ENCODE measurements around the gene PITX1.

PITX1 gene

GRCh38 chr5:135041726-135042125 lies 7.7 kb upstream of the PITX1 start:
- no peak for DNase-seq (ENCODE audit: low read depth)

- no peak for DNase-seq (ENCODE audit: low read depth)
These were observed 7.1 kb upstream of the PITX1 start for GRCh38 chr5:135041145-135041587.

- no peak for DNase-seq (ENCODE audit: low read depth)
These were observed 6.5 kb upstream of the PITX1 start for GRCh38 chr5:135040333-135041144.

DNA sequence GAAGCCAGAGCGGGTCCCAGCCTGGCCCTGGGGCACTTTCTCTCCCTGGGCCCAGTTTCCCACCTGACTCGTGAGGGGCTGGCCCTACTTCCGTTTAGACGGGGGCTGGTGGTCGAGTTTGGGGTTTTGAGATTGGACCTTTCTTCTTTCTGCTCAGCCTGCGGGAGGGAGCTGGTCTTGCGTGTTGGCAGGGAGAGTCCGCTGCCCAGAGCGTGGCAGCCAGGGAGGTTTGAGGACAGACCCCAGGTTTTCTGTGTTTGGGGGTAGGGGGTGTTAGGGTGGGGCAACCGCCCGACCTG lies 6.0 kb upstream of the PITX1 start:
- no peak for DNase-seq (ENCODE audit: low read depth)

- DNase-seq (ENCODE audit: low read depth): no peak
These were observed 5.4 kb upstream of the PITX1 start for GRCh38 chr5:135039271-135040033.

DNA sequence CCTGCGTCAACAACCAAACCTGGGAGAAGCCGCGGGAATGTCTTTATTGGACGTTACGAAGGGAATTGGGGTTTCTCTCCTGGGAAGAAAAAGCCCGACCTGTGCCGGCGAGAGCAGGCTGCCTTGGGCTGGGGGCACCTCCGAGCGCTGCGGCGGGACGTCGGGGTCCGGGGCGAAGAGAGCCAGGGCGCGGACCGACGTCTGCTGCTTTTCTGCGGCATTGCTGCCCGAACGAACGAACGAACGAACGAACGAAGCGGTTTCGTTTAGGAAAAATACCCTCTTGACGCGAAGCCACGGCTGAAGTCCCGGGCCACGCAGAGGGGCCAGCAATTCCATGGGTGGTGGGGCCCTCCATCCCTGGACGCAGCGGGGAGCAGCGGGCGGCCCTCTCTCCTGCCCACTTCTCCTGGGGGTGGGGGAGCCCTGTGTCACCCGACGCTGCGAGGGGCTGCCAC lies 4.8 kb upstream of the PITX1 start:
- DNase-seq (ENCODE audit: low read depth): no peak

GRCh38 chr5:135038205-135038812 lies 4.3 kb upstream of the PITX1 start:
- DNase-seq (ENCODE audit: low read depth): no peak

GRCh38 chr5:135037519-135038204 lies 3.6 kb upstream of the PITX1 start:
- DNase-seq (ENCODE audit: low read depth): no peak

- DNase-seq (ENCODE audit: low read depth): no peak
These were observed 2.4 kb upstream of the PITX1 start for GRCh38 chr5:135036405-135036804.

DNA sequence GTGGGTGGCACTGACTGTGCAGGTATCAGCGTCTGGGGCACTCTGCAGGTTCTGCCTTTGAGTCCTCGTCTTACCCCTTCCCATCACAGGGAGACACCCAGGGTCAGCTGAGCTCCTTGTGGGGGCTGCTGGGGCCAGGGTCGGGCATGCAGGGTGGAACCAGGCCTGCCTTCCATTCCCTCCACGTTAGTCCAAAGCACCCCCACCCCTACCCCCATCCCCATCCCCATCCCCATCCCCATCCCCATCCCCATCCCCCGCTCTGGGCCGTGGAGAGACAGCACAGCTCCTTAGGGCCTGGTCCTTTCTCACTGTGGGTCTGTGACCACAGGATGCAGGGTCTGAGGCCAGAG lies 1.6 kb upstream of the PITX1 start:
- DNase-seq (ENCODE audit: low read depth): no peak

DNA sequence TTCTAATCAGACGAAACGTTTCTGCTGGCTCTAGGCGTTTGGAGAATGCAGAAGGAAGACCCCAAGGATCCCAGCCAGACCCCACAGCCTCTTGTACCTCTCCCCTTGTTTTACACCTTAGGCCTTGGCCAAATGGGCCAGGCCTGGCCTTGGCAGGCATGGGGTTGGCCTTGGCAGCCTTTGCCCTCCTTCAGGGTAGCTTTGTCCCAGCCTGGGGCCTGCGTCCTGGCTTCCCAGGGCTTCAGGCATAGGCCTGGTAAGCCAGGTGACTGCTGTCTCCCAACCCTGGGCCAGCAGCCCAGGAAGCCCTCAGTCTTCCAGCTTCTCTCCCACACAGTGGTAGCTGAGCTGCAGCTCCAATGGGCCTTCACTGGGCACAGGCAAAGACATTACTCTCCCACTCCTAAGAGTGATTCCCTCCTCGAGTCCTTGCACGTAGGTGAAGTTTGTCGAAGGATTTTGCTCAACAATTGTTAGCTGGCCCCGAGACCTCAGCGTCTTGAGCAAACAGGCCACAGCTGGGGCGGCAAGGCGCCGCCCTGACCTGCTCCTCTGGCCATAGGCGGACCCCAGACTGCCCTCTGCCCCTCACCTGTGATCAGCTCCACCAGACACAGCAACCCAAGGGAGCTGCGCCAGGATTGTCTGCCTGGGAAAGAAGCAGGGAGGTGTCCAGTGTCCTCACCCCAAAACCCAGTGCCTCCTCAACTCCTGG lies 1.1 kb upstream of the PITX1 start:
- no peak for DNase-seq (ENCODE audit: low read depth)

DNA sequence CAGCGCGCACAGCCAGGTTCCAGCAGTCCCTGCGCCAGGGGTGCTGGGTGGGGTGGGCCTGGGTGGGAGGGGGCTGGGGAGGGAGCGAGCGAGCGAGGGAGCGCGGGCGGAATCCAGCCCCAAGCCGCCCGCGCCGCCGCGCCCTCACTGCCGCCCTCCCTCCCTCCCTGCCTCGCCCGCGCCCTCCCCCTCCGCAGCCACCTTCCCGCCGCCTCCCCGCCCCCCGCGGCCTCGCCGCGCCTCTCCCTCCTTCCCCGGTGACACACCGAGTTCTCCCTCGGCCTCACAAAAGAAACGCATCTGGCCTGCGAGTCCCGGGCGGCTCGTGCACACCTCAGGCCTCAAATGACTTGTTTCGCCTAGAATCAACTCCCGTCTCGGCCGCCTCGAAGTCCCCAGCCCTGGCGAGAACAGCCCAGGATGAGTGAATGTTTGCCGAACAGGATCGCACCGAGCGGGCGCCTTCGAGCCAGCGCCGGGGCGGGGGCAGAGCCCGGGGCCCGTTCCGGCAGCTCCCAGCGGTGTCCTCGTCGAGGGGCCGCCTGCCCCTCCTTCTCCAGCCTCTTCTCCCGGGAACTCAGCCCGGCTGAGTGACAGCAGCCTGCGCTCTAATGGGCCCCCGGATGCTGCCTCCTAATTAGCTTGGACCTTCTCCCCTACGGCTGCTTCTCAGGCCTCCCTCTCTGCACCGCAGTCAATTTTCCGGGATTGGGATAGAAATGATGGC lies 371 bp upstream of the PITX1 start:
- peak; percentile 7 for DNase-seq (ENCODE audit: low read depth)

DNA sequence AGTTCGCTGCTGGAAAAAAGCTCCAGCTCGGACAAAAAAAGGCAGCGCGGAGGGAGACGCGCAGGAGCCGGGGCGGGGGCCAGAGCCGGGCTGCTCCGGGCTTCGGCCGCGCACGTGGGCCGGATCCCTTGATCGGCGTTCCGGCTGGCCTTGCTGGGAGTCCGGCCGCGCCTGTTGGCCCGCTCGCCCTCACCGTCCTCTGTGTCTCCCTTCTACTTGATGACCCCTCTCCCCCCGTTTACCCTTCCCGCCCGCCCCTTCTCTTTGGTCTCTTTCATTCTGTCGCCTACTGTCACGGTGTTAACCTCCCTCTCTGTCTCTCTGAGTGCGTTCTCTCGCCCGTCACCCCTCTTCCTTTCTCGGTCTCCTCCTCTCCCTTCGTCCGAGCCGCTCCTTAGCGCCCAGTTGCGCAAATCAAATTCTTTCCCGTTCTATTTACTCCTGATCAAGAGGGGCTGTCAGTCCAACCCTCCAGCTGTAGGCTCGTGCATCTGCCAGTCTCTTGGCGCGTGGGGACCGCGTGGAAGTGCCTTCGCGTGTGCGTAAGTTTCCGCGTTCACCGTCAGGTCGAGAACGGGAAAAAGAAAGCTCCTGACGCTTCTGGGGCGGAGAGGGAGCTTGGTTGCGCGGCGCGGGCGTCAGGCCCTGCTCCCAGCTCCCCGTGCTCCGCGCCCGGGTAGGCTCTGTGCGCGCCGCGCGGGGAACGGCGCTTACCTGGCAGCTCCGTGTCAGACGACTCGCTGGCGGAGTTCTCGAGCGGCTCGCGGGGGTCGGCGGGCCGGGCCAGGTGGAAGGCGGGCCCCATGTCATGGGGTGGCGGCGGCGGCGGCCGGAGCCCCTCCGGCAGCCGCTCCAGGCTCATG lies 798 bp downstream of the PITX1 start:
- DNase-seq (ENCODE audit: low read depth): no peak

DNA sequence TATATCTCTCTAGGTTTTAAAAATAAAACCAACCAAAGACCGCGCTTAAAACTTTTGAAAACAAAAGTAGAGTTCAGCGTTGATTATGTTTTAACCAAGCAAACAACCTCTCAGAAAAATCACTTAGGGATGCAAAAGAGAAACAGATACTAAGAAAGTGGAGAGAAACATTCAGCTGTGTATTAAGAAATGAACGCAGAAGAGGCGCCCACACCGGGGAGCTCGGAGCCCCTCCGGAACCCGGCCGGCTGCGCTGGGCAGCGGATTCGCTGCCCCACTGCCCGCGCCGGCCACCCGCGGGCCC lies 1.4 kb downstream of the PITX1 start:
- DNase-seq (ENCODE audit: low read depth): no peak

GRCh38 chr5:135031813-135032694 lies 2.0 kb downstream of the PITX1 start:
- DNase-seq (ENCODE audit: low read depth): no peak

DNA sequence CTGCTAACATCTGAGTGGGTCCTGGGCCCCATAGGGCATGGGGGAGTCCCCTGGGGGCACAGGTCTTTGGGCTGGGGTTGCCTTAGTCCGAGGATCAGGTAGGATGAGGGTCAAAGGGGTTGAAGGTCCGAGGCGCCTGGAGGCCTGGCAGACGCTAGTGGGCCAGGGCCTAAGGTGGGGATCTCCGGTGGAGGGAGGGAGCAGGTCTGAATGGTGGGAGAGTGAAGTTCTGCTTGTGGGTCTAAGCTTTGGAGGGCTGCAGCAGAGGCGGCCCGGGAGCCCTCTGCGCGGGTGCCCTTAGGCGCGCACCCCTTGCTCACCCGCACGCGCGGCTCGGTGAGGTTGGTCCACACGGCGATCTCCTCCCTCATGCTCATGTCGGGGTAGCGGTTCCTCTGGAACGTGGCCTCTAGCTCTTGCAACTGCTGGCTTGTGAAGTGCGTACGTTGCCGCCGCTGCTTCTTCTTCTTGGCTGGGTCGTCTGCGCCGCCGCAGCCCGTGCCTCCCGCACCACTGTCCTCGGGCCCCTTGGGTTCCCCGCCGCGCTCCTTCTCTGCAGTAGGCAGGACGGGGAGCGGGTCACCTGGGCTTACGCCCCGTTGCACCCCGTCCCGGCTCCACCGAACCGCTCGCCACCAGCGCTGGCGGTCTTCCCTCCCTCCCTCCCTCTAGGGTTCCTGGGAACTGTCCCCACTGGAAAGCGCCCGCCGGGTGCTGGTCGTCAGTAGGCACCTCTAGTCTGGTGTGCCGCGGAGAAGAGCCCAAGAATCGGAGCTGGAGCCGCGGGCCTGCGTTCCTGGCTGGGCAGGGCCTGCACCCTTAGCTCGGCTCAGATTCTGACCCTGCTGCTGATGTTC lies 2.8 kb downstream of the PITX1 start:
- no peak for DNase-seq (ENCODE audit: low read depth)

DNA sequence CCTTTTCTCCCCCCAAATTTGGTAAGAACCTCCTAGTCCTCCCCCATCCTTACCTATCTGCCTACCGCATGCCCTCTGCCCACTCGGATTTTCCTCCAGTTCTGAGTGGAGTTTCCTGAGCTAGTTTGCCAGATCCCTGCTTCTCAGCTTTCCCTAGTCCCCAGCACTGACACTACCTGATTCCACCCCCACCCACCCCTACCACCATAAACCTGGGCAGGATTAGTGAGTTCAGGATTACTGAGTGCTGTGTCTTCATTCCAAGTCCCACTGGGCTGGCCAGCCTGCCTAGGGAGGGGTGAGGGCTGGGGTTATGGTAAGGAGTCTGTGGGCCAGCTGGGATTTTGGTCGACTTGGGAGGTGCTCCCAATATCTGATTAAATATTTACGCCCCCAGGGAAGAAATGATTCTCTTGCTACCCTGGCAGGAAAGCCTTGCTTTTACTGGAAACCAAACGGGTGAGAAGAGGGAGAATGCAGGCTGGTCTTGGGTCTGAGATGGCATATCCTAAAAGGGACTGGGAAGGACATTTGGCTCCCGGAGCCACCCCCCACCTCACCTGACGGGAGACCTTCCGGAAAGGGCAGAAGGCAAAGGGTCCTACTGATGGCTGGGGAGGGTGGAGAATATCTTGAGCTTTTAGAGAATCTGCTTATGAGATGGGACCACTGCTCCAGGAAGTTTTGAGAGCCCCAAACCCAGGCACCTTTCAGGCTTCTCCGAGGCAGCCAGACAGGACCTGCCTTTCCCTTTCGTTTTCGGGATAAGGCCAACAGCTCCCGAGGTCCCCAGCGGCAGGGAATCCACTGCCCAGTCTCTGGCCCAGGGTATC lies 3.7 kb downstream of the PITX1 start:
- DNase-seq (ENCODE audit: low read depth): no peak

Measured in T follicular helper cell (primary cell).